KMS-11 (cell line): ENCODE results near the gene CACNA1D.

ENCODE experiments used
- H2AFZ ChIP-seq: fragments of 200-600 bp; sonication (generic); 2 replicates; pipeline ENCODE4 v1.6.1; 2016; ENCODE audit warnings: antibody characterized with exemption, mixed run types, low read depth
- H3K27ac ChIP-seq: fragments of 200-600 bp; sonication (generic); 2 replicates; pipeline ENCODE4 v1.6.1; 2016; ENCODE audit warnings: mild to moderate bottlenecking, mixed run types
- H3K27me3 ChIP-seq: fragments of 200-600 bp; sonication (generic); 2 replicates; pipeline ENCODE4 v1.6.1; 2017; ENCODE audit warnings: mild to moderate bottlenecking, low read depth, mixed run types, moderate library complexity; ENCODE audit not compliant: insufficient read depth
- H3K36me3 ChIP-seq: fragments of 200-600 bp; sonication (generic); 2 replicates; pipeline ENCODE4 v1.6.1; 2017; ENCODE audit warnings: mild to moderate bottlenecking, mixed run types; ENCODE audit not compliant: insufficient read depth
- H3K4me1 ChIP-seq: fragments of 200-600 bp; sonication (generic); 2 replicates; pipeline ENCODE4 v1.6.1; 2016; ENCODE audit warnings: mild to moderate bottlenecking, low read depth, mixed run types; ENCODE audit not compliant: poor library complexity, severe bottlenecking
- H3K4me2 ChIP-seq: fragments of 200-600 bp; sonication (generic); 2 replicates; pipeline ENCODE4 v1.7.0; 2016; ENCODE audit warnings: mild to moderate bottlenecking, mixed run types
- H3K4me3 ChIP-seq: fragments of 200-600 bp; sonication (generic); IDR thresholded peaks from 2 replicates; pipeline ENCODE4 v1.6.1; 2017; ENCODE audit warnings: low read depth, low read length, mixed read lengths; ENCODE audit not compliant: insufficient read depth
- H3K79me2 ChIP-seq: fragments of 200-600 bp; sonication (generic); 2 replicates; pipeline ENCODE4 v1.6.1; 2016; ENCODE audit warnings: low read depth, mixed run types; ENCODE audit not compliant: insufficient read depth
- H3K9ac ChIP-seq: fragments of 200-600 bp; sonication (generic); 2 replicates; pipeline ENCODE4 v1.6.1; 2016; ENCODE audit warnings: mild to moderate bottlenecking, mixed run types
- H4K20me1 ChIP-seq: fragments of 200-600 bp; sonication (generic); 2 replicates; pipeline ENCODE4 v1.6.1; 2016; ENCODE audit warnings: mild to moderate bottlenecking, mixed run types; ENCODE audit not compliant: insufficient read depth
- CTCF ChIP-seq: fragments of 200-600 bp; sonication (generic); conservative IDR thresholded peaks from 2 replicates; pipeline ENCODE4 v1.6.1; 2017; ENCODE audit warnings: low read depth, mild to moderate bottlenecking, antibody characterized with exemption, low read length, moderate library complexity, mixed read lengths

The CACNA1D gene

GRCh38 chr3:53833053-53833645 is 338.7 kb downstream of the CACNA1D start:
- no peaks in the 10 kb centered on the region for H3K36me3 ChIP-seq
- no peak overlapping the region for H3K4me2 ChIP-seq
- H3K27ac ChIP-seq = no peak overlapping the region
- no peak for TF ChIP-seq CTCF
- H3K4me1 ChIP-seq = no peaks in the 10 kb centered on the region
- no peak overlapping the region for H3K4me3 ChIP-seq
- no peaks in the 10 kb centered on the region for H3K79me2 ChIP-seq
- H3K27me3 ChIP-seq = no peaks in the 10 kb centered on the region
- H4K20me1 ChIP-seq = no peaks in the 10 kb centered on the region
- H3K9ac ChIP-seq = no peak overlapping the region
- no peak overlapping the region for H2AFZ ChIP-seq

- no peak for TF ChIP-seq CTCF
- Histone ChIP-seq H3K27ac (no peak overlapping the region), H3K9ac (no peak overlapping the region), H3K27me3 (no peaks in the 10 kb centered on the region), H3K4me2 (no peak overlapping the region), H3K79me2 (no peaks in the 10 kb centered on the region), H3K4me1 (no peaks in the 10 kb centered on the region), H4K20me1 (no peaks in the 10 kb centered on the region), H2AFZ (no peak overlapping the region), H3K36me3 (no peaks in the 10 kb centered on the region), H3K4me3 (no peak overlapping the region)
Measured at GRCh38 chr3:53833700-53834099, 339.3 kb downstream of the CACNA1D start.

- Histone ChIP-seq H3K9ac (no peak overlapping the region), H3K27me3 (no peaks in the 10 kb centered on the region), H3K79me2 (no peaks in the 10 kb centered on the region), H3K27ac (no peak overlapping the region), H3K4me3 (no peak overlapping the region), H4K20me1 (no peaks in the 10 kb centered on the region), H3K4me2 (no peak overlapping the region), H3K36me3 (no peaks in the 10 kb centered on the region), H2AFZ (no peak overlapping the region), H3K4me1 (no peaks in the 10 kb centered on the region)
- TF ChIP-seq CTCF = no peak
Measured at GRCh38 chr3:53834429-53835095, 340.2 kb downstream of the CACNA1D start.

- Histone ChIP-seq H3K27ac (no peak overlapping the region), H3K9ac (no peak overlapping the region), H3K4me2 (no peak overlapping the region), H3K4me1 (no peaks in the 10 kb centered on the region), H3K36me3 (no peaks in the 10 kb centered on the region), H4K20me1 (no peaks in the 10 kb centered on the region), H3K79me2 (no peaks in the 10 kb centered on the region), H3K4me3 (no peak overlapping the region), H2AFZ (no peak overlapping the region), H3K27me3 (no peaks in the 10 kb centered on the region)
- TF ChIP-seq CTCF = no peak
Measured at GRCh38 chr3:53835257-53835656, 340.8 kb downstream of the CACNA1D start.
